ENCODE results near the gene GLS.

DNA sequence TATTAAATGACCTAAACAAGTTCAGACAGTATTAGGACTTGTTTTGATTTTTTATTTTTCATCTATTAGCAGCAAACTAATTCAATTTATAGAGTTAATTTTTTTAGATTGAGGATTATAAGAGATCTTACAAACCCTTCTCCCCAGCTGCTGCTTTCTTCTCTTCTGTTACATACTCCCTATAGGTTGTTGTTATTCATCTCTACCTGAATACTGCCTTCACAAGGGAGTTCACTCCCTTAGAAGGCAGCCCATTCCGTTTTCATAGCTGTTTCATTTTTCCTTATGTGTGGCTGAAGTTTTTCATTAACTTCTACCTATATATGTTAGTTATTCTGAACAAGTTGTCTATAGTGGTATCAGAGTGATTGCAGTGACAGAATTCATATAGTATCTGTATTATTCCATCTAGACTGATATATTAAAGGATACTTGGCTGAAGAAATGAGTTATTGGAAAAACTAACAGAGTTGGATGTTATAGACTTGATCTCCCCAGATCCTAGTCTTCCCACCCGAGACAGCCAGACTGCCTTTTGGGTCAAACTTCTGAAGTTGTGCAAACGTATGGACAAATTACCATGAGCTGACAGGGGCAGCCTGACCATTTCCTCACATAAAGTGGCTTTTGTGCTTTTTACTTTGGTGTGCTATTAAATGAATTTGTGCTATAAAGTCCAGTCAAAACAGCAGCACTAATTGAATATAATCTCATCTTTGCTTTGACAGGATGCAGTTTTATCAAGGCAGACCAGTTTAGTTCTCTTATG is 8.7 kb downstream of the GLS start:
- TF ChIP-seq, protein P1, sequence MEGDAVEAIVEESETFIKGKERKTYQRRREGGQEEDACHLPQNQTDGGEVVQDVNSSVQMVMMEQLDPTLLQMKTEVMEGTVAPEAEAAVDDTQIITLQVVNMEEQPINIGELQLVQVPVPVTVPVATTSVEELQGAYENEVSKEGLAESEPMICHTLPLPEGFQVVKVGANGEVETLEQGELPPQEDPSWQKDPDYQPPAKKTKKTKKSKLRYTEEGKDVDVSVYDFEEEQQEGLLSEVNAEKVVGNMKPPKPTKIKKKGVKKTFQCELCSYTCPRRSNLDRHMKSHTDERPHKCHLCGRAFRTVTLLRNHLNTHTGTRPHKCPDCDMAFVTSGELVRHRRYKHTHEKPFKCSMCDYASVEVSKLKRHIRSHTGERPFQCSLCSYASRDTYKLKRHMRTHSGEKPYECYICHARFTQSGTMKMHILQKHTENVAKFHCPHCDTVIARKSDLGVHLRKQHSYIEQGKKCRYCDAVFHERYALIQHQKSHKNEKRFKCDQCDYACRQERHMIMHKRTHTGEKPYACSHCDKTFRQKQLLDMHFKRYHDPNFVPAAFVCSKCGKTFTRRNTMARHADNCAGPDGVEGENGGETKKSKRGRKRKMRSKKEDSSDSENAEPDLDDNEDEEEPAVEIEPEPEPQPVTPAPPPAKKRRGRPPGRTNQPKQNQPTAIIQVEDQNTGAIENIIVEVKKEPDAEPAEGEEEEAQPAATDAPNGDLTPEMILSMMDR (IDR thresholded peaks at IDR 0.05): no peak
- TF ChIP-seq POLR2A (IDR thresholded peaks at IDR 0.05): no peak
